H9 (cell line): ENCODE data around the gene ERC2. TPM values are rescaled to one million over a fixed set of nuclear protein-coding genes. Genes with fewer than 3 reads are reported as not detected.

Experiments
- DNase-seq: peaks from one replicate; pipeline ENCODE4 v3.0.0-alpha.2; 2017
- H2AFZ ChIP-seq: one replicate; pipeline ENCODE4 v1.6.1; 2013; ENCODE audit warnings: mild to moderate bottlenecking, low read length, control low read depth, moderate library complexity
- H2AK5ac ChIP-seq: 2 replicates; pipeline ENCODE4 v1.6.1; 2013; ENCODE audit warnings: low read length, control low read depth, mixed read lengths; ENCODE audit not compliant: insufficient read length
- H2BK120ac ChIP-seq: one replicate; pipeline ENCODE4 v1.6.1; 2013; ENCODE audit warnings: low read depth, mild to moderate bottlenecking, low read length, control low read depth, inconsistent platforms; ENCODE audit not compliant: poor library complexity, severe bottlenecking
- H2BK12ac ChIP-seq: 2 replicates; pipeline ENCODE4 v1.6.1; 2013; ENCODE audit warnings: low read length, control low read depth, mixed read lengths, low read depth; ENCODE audit not compliant: insufficient read length
- H2BK15ac ChIP-seq: 2 replicates; pipeline ENCODE4 v1.6.1; 2013; ENCODE audit warnings: low read depth, low read length, control low read depth
- H2BK20ac ChIP-seq: one replicate; pipeline ENCODE4 v1.6.1; 2013; ENCODE audit warnings: low read depth, mild to moderate bottlenecking, low read length, control low read depth, inconsistent platforms; ENCODE audit not compliant: poor library complexity, severe bottlenecking
- H2BK5ac ChIP-seq: 2 replicates; pipeline ENCODE4 v1.6.1; 2013; ENCODE audit warnings: low read length, control low read depth, mixed read lengths; ENCODE audit not compliant: insufficient read length
- H3K14ac ChIP-seq: 2 replicates; pipeline ENCODE4 v1.6.1; 2013; ENCODE audit warnings: low read length, control low read depth; ENCODE audit not compliant: insufficient read depth
- H3K18ac ChIP-seq: 2 replicates; pipeline ENCODE4 v1.6.1; 2013; ENCODE audit warnings: low read depth, mild to moderate bottlenecking, mixed read lengths, low read length, control low read depth; ENCODE audit not compliant: insufficient read length
- H3K23ac ChIP-seq: 2 replicates; pipeline ENCODE4 v1.6.1; 2013; ENCODE audit warnings: low read length, control low read depth, mixed read lengths, low read depth; ENCODE audit not compliant: insufficient read length
- H3K23me2 ChIP-seq: 2 replicates; pipeline ENCODE4 v1.6.1; 2013; ENCODE audit warnings: low read depth, mild to moderate bottlenecking, mixed read lengths, low read length, control low read depth; ENCODE audit not compliant: insufficient read length, poor library complexity, severe bottlenecking
- H3K27ac ChIP-seq: 2 replicates; pipeline ENCODE4 v1.5.1; 2013; ENCODE audit warnings: low read length, control low read depth, mixed read lengths, low read depth; ENCODE audit not compliant: insufficient read length
- H3K27me3 ChIP-seq: 2 replicates; pipeline ENCODE4 v1.6.1; 2013; ENCODE audit warnings: low read length, control low read depth, inconsistent platforms; ENCODE audit not compliant: insufficient read depth
- H3K4ac ChIP-seq: 2 replicates; pipeline ENCODE4 v1.6.1; 2013; ENCODE audit warnings: low read depth, mild to moderate bottlenecking, control low read depth, inconsistent platforms, low read length, moderate library complexity
- H3K4me1 ChIP-seq: 2 replicates; pipeline ENCODE4 v1.6.1; 2013; ENCODE audit warnings: low read length, control low read depth, inconsistent platforms; ENCODE audit not compliant: insufficient read depth
- H3K4me2 ChIP-seq: 2 replicates; pipeline ENCODE4 v1.6.1; 2013; ENCODE audit warnings: low read length, control low read depth, mixed read lengths; ENCODE audit not compliant: insufficient read length, insufficient read depth
- H3K56ac ChIP-seq: 2 replicates; pipeline ENCODE4 v1.6.1; 2013; ENCODE audit warnings: low read depth, mild to moderate bottlenecking, mixed read lengths, low read length, control low read depth; ENCODE audit not compliant: insufficient read length
- H3K79me1 ChIP-seq: 2 replicates; pipeline ENCODE4 v1.6.1; 2013; ENCODE audit warnings: low read depth, mild to moderate bottlenecking, moderate library complexity, low read length, control low read depth, inconsistent platforms; ENCODE audit not compliant: insufficient read depth, poor library complexity, severe bottlenecking
- H3K79me2 ChIP-seq: 2 replicates; pipeline ENCODE4 v1.6.1; 2013; ENCODE audit warnings: low read length, control low read depth, inconsistent platforms; ENCODE audit not compliant: insufficient read depth
- H3K9ac ChIP-seq: 2 replicates; pipeline ENCODE4 v1.6.1; 2013; ENCODE audit warnings: low read length, control low read depth, mixed read lengths; ENCODE audit not compliant: insufficient read length; ENCODE audit errors: extremely low read depth
- H3K9me3 ChIP-seq: one replicate; pipeline ENCODE4 v1.6.1; 2013; ENCODE audit warnings: low read depth, low read length, inconsistent platforms; ENCODE audit not compliant: control insufficient read depth
- H3T11ph ChIP-seq: one replicate; pipeline ENCODE4 v1.6.1; 2013; ENCODE audit warnings: mild to moderate bottlenecking, low read length, control low read depth, inconsistent platforms
- H4K20me1 ChIP-seq: one replicate; pipeline ENCODE4 v1.6.1; 2013; ENCODE audit not compliant: control insufficient read depth, insufficient read length, insufficient read depth
- H4K5ac ChIP-seq: 2 replicates; pipeline ENCODE4 v1.6.1; 2013; ENCODE audit warnings: low read depth, mild to moderate bottlenecking, mixed read lengths, low read length, control low read depth; ENCODE audit not compliant: insufficient read length
- H4K8ac ChIP-seq: replicated peaks from 2 replicates; pipeline ENCODE4 v1.6.1; 2013; ENCODE audit warnings: low read length, control low read depth, mixed read lengths, low read depth; ENCODE audit not compliant: insufficient read length
- H4K91ac ChIP-seq: 2 replicates; pipeline ENCODE4 v1.6.1; 2013; ENCODE audit warnings: low read depth, mild to moderate bottlenecking, moderate library complexity, mixed read lengths, low read length, control low read depth; ENCODE audit not compliant: insufficient read length
- H3K27ac Mint-ChIP-seq, 3 experiments: 2 replicates in 2 of 3; 3 replicates in 1 of 3; pipeline ENCODE4 v1.8.0; 2020 to 2021; ENCODE audit warnings: mixed read lengths in 3 of 3, mild to moderate bottlenecking in 1 of 3, moderate library complexity in 1 of 3
- H3K27me3 Mint-ChIP-seq: 2 replicates; pipeline ENCODE4 v1.8.0; 2021; ENCODE audit warnings: low read depth, mild to moderate bottlenecking, moderate library complexity, mixed read lengths
- H3K36me3 Mint-ChIP-seq, 3 experiments: 2 replicates in 2 of 3; 3 replicates in 1 of 3; pipeline ENCODE4 v1.8.0; 2020 to 2021; ENCODE audit warnings: low read depth in 3 of 3, mixed read lengths in 3 of 3; ENCODE audit not compliant: insufficient read depth in 1 of 3
- H3K4me1 Mint-ChIP-seq, 2 experiments: 2 replicates each; pipeline ENCODE4 v1.8.0; 2020; ENCODE audit warnings: mixed read lengths in 2 of 2
- H3K4me3 Mint-ChIP-seq, 2 experiments: 2 replicates in 1 of 2; 3 replicates in 1 of 2; pipeline ENCODE4 v1.8.0; 2020 to 2021; ENCODE audit warnings: mild to moderate bottlenecking in 2 of 2, mixed read lengths in 2 of 2, moderate library complexity in 1 of 2
- H3K9me3 Mint-ChIP-seq, 2 experiments: 2 replicates in 1 of 2; 3 replicates in 1 of 2; pipeline ENCODE4 v1.8.0; 2020; ENCODE audit warnings: mild to moderate bottlenecking in 2 of 2, mixed read lengths in 2 of 2, moderate library complexity in 1 of 2
- CTCF ChIP-seq: fragments of 200-600 bp; sonication (generic); conservative IDR thresholded peaks from 3 replicates; pipeline ENCODE4 v1.8.0; 2021; ENCODE audit warnings: antibody characterized with exemption, mild to moderate bottlenecking
- WGBS: extraction: QIAGEN DNeasy Blood & Tissue Kit; methylation state at CpG from one replicate; pipeline ENCODE4 v1.1.7; 2013; ENCODE audit warnings: missing lambda C conversion rate, low lambda C conversion rate, mixed read lengths; ENCODE audit not compliant: insufficient read length; ENCODE audit errors: extremely low coverage; 5-methylcytosine and 5-hydroxymethylcytosine counted together
- total RNA-seq: library from RNA; stranded (reverse); gene quantifications from 2 replicates; pipeline ENCODE4 v1.2.1, GENCODE V29; 2021

ERC2 gene
- total RNA-seq, 1 experiment from 2014 or later = 15.4 TPM

- WGBS = no CpG with 5 or more reads among the region's 1 CpG
- H3K4ac ChIP-seq = no peak overlapping the region
- H4K8ac ChIP-seq = no peak overlapping the region
- H2BK15ac ChIP-seq = no peak overlapping the region
- H2BK12ac ChIP-seq = no peak overlapping the region
- H3K14ac ChIP-seq = no peak overlapping the region
- no peaks in the 10 kb centered on the region for H3K79me1 ChIP-seq
- no peak overlapping the region for H2BK120ac ChIP-seq
- H2BK5ac ChIP-seq = no peak overlapping the region
- no peaks in the 10 kb centered on the region for H3K9me3 ChIP-seq
- no peak overlapping the region for H2AFZ ChIP-seq
- H3K4me1 Mint-ChIP-seq = peaks cover 8% of the 10 kb centered on the region in 2 experiments
- no peak overlapping the region for H2BK20ac ChIP-seq
- H3K79me2 ChIP-seq = no peaks in the 10 kb centered on the region
- H3K27me3 Mint-ChIP-seq = no peaks in the 10 kb centered on the region
- no peak overlapping the region for H3T11ph ChIP-seq
- H3K4me2 ChIP-seq = no peak overlapping the region
- no peak overlapping the region for H3K27ac ChIP-seq
- H3K4me3 Mint-ChIP-seq = no peak overlapping the region
- peaks cover 4% of the 10 kb centered on the region; the same call in 1 of the 2 replicates for H3K4me1 ChIP-seq
- no peak overlapping the region for H4K91ac ChIP-seq
- no peaks in the 10 kb centered on the region for H3K9me3 Mint-ChIP-seq
- no peak overlapping the region for H3K18ac ChIP-seq
- no peak overlapping the region for H3K9ac ChIP-seq
- H4K5ac ChIP-seq = no peak overlapping the region
- H3K36me3 Mint-ChIP-seq = no peaks in the 10 kb centered on the region
- no peaks in the 10 kb centered on the region for H3K27me3 ChIP-seq
- no peak overlapping the region for H3K27ac Mint-ChIP-seq
- TF ChIP-seq CTCF = 0 out of 3 replicates have a peak, but pooled peaks have one; percentile 12
- DNase-seq = no peak
- H3K23me2 ChIP-seq = no peaks in the 10 kb centered on the region
- no peak overlapping the region for H2AK5ac ChIP-seq
- no peak overlapping the region for H3K23ac ChIP-seq
- H3K56ac ChIP-seq = no peak overlapping the region
- no peaks in the 10 kb centered on the region for H4K20me1 ChIP-seq
These were observed 836.4 kb downstream of the ERC2 start for GRCh38 chr3:55631766-55632331.
